ENCODE measurements around the gene DCP1A.
A peak's percentile ranks its signal among the peaks of the same experiment; 100 is the strongest.
"Not testable (repeated sequence)": the region's sequence is repeated elsewhere in the genome, so short reads cannot be mapped to it uniquely, and the experiment has no call there.

DCP1A gene

GRCh38 chr3:53327986-53328385 lies 19.4 kb downstream of the DCP1A start:
- not testable (repeated sequence) for DNase-seq

- DNase-seq: no peak
These were observed 23.2 kb downstream of the DCP1A start for GRCh38 chr3:53324105-53324504.

DNA sequence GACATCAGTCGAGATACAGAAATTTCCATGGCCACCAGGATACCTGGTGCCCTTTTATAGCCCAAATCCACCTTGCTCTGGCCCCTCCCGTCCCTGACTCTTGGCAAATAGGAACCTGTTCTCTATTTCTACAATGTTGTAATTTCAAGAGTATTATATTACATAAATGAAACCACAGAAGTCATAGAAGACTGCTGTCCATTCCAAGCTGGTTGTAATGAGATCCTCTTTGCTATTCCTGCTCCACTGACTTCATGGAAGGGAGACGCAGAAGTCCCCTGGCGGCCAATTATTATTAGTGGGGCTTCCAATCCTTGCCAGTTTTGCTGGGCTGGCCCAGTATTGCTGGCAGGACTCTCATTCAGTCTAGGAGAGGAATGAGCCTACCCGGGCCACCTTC lies 26.6 kb downstream of the DCP1A start:
- DNase-seq: no peak

DNA sequence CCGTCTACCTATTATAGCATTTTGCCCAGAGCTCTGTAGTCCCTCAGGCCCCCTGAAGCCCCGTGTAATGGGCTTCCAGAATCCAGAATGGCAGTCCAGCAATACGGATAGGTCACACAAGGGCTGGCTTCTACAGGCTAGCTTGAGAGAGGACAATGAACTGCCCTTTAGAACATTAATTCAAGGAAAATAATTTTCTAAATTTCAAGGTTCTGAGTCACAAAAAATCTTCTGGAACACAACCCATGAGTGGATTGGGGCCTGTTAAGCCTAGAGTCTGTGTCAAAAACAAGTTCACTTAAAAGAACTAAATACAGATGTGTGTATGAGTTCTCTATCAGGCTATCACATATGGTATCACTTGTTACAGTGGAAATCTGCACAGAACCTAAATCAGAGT lies 28.8 kb downstream of the DCP1A start:
- DNase-seq: no peak

GRCh38 chr3:53312832-53313231 lies 34.5 kb downstream of the DCP1A start:
- DNase-seq: no peak

- DNase-seq: no peak
These were observed 35.5 kb downstream of the DCP1A start for GRCh38 chr3:53311882-53312281.

- DNase-seq: no peak
These were observed 43.4 kb downstream of the DCP1A start for GRCh38 chr3:53303957-53304356.

DNA sequence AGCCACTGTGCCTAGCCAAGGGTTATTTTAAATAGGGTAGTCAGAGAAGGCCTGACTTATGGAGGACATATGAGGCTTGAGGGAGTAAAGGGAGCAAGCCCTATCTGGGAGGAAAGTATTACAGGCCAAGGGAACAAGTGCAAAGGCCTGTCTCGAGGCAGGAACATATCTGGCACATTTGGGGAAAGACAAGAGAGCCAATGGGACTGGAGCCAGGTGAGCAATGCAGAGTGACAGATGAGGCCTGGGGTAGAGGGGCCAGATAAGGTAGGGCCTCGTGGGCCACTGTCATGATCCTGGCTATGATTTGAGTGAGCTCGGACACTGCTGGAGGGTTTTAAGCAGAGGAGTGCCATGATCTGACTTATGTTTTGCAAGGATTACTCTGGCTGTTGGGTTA lies 43.8 kb downstream of the DCP1A start:
- no peak for DNase-seq

GRCh38 chr3:53300826-53301225 lies 46.5 kb downstream of the DCP1A start:
- no peak for DNase-seq

DNA sequence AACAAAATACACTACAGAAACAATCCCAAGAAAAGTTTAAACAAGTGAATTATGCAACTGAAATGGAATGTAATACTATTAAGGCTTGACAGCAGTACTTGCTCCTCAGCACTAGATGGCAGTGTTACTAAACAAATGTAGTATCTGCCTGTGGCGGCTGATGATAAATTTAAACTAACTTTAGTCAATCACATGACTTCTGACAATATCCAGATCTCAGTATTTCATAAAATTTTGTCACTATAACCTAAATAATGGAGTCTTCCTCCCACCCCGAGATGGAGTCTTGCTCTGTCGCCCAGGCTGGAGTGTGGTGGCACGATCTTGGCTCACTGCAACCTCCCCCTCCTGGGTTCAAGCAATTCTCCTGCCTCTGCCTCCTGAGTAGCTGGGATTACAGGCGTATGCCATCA lies 47.7 kb downstream of the DCP1A start:
- peak in 1 of 2 experiments; percentile 17 for DNase-seq

- DNase-seq: no peak
These were observed 51.9 kb downstream of the DCP1A start for GRCh38 chr3:53295410-53295809.

- no peak for DNase-seq
These were observed 53.5 kb downstream of the DCP1A start for GRCh38 chr3:53293867-53294266.

GRCh38 chr3:53288214-53288613 lies 59.1 kb downstream of the DCP1A start:
- DNase-seq: no peak

DNA sequence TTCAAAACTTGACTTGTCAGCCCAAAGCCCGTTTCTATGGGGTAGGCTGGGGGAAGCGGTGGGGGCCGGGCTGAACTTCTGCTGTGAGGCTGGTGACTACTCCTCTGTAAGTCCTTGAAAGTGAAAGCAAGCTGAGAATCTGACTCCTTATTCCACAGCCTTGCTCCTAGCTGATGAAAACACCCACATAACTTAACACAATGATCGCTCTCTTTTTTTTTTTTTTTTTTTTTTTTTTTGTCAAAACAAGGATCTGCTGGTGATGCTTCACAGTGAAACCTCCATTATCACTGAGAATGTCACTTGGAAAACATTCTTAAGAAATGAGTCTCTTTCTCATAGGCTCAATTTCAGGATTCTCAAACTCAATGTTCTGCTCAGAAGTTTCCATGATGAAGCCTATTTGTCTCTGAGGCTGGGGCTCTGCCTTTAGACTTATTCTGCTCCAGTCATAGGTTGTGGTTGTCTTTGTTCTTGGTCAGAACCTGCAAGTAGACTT lies 60.2 kb downstream of the DCP1A start:
- no peak for DNase-seq

DNA sequence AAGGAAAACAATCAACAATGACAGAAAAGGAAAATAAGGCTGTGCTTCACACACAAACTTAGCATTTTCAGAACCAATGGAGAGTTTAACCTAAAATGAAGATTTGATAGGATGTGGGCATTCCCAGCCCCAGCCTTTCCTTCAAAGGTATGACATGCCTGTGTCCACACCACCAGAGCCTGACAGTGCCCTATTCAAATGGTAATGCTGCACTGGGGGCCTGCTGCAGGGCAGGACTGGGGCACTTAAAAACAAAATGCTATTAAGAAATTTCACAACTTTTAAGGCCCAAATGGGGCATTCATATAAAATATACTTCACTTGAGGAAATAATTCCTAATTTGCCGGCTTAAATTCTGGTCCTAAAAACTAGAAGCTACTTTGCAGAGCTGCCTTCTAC lies 60.6 kb downstream of the DCP1A start:
- DNase-seq: no peak

DNA sequence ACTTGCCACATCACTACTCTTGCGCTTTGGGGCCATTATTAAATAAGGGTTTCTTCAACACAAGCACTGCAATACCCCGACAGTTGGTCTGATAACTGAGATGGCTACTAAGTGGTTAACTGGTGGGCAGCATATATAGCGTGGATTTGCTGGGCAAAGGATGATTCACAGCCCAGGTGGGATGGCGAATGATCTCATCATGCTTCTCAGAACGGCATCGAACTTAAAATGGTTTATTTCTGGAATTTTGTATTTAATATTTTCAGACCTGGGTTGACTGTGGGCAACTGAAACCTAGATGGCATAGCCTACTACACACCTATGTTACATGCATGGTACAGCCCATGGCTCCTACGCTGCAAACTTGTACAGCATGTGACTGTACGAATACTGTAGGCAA lies 64.8 kb downstream of the DCP1A start:
- DNase-seq: no peak

- DNase-seq: no peak
These were observed 68.7 kb downstream of the DCP1A start for GRCh38 chr3:53278667-53279066.

DNA sequence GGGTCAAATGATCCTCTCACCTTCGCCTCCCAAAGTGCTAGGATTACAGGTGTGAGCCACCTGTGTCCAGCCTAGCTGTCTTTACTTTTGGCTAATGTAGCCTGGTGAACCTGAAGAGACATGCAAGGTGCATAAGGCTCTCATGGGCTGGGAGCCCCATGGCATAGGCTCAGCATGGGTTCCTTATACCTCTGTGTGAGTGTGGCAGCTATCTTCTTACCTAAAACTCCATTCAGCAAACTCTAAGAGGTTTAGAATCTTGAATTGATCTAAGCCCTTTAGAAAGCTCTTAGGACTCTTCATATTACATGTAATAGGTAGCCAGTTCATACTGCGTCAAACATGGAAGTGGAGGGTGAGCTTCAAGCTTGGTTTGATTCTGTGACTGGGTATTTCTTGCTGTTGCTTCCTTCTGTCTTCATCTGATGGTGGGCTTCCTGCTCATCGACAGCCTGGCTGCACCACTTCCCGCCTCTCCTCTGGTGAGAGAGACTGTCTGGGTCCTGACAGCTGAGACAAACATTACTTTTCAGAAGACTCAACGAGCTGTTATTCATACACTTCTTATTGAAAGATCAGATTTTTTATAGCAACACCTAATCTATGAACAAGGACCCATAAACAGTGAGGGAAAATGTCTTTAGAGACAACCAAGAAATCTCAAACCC lies 72.3 kb downstream of the DCP1A start:
- DNase-seq: no peak

DNA sequence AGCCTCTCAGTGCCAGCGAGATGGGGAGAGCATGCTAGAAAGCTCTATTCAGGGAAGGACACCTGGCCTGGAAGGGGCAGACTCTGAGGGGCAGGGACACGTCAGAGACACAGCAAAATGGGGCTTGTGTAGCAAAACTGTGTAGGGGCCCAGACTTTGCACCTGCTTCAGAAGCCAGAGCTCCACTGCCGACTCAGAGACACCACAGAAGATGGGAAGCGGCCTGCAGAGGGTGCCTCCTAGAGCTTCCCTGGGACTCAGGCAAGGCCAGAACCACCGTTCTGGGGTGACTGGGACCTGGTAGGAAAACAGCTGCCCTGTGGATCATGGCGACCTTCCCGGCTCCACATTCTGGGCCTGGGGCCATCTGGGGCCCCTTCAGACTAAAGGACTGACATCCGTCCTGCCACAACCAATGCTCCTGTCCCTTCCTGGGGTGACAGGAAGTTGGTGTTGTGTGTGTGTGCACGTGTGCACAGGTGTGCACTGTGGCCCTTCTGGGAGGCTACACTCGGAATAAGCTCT lies 74.1 kb downstream of the DCP1A start:
- DNase-seq: no peak

GRCh38 chr3:53269888-53270880 lies 77.2 kb downstream of the DCP1A start:
- no peak for DNase-seq

DNA sequence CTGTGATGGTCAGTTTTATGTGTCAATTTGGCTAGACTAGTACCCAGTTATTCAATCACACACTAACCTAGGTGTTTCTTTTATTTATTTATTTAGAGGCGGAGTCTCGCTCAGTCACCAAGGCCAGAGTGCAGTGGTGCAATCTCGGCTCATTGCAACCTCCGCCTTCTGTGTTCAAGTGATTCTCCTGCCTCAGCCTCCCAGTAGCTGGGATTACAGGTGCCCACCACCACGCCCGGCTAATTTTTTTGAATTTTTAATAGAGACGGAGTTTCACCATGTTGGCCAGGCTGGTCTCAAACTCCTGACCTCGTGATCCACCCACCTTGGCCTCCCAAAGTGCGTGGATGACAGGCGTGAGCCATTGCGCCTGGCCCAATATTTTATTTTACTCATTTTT lies 78.2 kb downstream of the DCP1A start:
- DNase-seq: not testable (repeated sequence)

DNA sequence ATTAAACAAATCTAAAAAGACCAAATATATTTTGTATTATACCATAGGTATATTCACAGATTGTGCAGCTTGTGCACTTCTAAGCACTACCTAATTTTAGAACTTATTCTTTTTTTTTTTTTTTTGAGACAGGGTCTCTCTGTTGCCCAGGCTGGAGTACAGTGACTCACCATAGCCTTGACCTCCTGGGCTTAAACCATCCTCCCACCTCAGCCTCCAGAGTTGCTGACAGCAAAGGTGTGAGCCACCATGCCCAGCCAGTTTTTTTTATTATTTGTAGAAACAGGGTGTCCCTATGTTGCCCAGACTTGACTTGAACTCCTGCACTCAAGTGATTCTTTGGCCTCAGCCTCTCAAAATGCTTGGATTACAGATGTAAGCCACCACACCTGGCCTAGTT lies 79.6 kb downstream of the DCP1A start:
- no peak for DNase-seq

- peak in 1 of 2 experiments; percentile 30 for DNase-seq
These were observed 82.6 kb downstream of the DCP1A start for GRCh38 chr3:53264718-53265117.

DNA sequence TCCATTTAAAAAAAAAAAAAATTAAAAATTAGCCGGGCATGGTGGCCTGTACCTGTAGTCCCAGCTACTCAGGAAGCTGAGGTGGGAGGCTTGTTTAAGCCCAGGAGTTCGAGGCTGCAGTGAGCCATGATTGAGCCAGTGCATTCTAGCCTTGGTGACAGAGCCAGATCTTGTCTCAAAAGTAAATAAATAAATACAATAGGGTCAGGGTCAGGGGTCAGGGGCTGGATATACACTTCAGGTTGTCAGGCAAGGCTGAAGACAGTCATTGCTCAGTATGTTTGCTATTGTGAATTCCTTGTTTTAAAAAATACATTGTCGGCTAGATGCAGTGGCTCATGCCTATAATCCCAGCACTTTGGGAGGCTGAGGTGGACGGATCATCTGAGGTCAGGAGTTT lies 83.4 kb downstream of the DCP1A start:
- DNase-seq: no peak

All from cerebellar nuclear complex (tissue), 1 donor.